Stimulated activated CD4-positive, alpha-beta T cell treated with anti-CD3 and anti-CD28 coated beads, TNF-alpha, amount 100 ng/mL, for 1 hour (primary cell): ENCODE data around the gene NUDT22.

Experiments used
- DNase-seq, 3 donors: peaks; one replicate each; pipeline ENCODE4 v3.0.0-alpha.2; 2020; ENCODE audit warnings: low read depth in 3 of 3, low spot score in 1 of 3

NUDT22 gene

GRCh38 chr11:64268893-64269539 is 42.9 kb downstream of the NUDT22 start:
- DNase-seq: peak in 1 of 3 donors; percentile 35

GRCh38 chr11:64269540-64270220 is 43.6 kb downstream of the NUDT22 start:
- peak; percentile 93 to 96 (median 95) for DNase-seq

GRCh38 chr11:64275031-64275800 is 49.1 kb downstream of the NUDT22 start:
- no peak for DNase-seq

- DNase-seq: no peak
Observed at GRCh38 chr11:64275841-64276240, 49.8 kb downstream of the NUDT22 start.

GRCh38 chr11:64276653-64277431 is 50.8 kb downstream of the NUDT22 start:
- no peak for DNase-seq

- DNase-seq: no peak
Observed at GRCh38 chr11:64278576-64279190, 52.6 kb downstream of the NUDT22 start.
